IMR-90 (cell line): Measurements from ENCODE around the gene MFRP. TPM values are rescaled to one million over a fixed set of nuclear protein-coding genes. Genes with fewer than 3 reads are reported as not detected.

Source experiments
- ATAC-seq: fragments of 200-7000 bp; cut with Tn5 transposase; 2 replicates; pipeline ENCODE4 v1.9.1; 2020; ENCODE audit warnings: low read depth, mild to moderate bottlenecking, moderate library complexity
- BruUV-seq: library from RNA; stranded (reverse); fragments of 400-500 nt; replicated peaks from 2 replicates; lab custom pipeline; 2021; lab: Mats Ljungman, UMichigan
- CTCF ChIA-PET: fragments of 300-600 bp; formaldehyde crosslinking; extraction: SDS; loops from one replicate; lab custom pipeline; 2021; ENCODE audit warnings: antibody characterized with exemption; lab: Yijun Ruan, JAX
- POLR2A ChIA-PET: fragments of 300-600 bp; sonication (Branson Sonifier 250); formaldehyde crosslinking; loops from one replicate; lab custom pipeline; 2022; ENCODE audit warnings: antibody characterized with exemption; ENCODE audit not compliant: unreplicated experiment; lab: Charles Lee
- DNase-seq: peaks from one replicate; pipeline ENCODE4 v3.0.0; 2013
- H2AFZ ChIP-seq: replicated peaks from 2 replicates; pipeline ENCODE3; 2013; ENCODE audit warnings: low read length, mild to moderate bottlenecking; ENCODE audit not compliant: poor library complexity
- H2AK5ac ChIP-seq: 2 replicates; pipeline ENCODE4 v1.6.1; 2013; ENCODE audit warnings: low read depth, low read length, inconsistent platforms
- H2AK9ac ChIP-seq: replicated peaks from 2 replicates; pipeline ENCODE3; 2013; ENCODE audit warnings: mild to moderate bottlenecking, low read depth, low read length, moderate library complexity; ENCODE audit not compliant: poor library complexity
- H2BK120ac ChIP-seq: 2 replicates; pipeline ENCODE4 v1.6.1; 2013; ENCODE audit warnings: low read depth, low read length, inconsistent platforms
- H2BK15ac ChIP-seq: 3 replicates; pipeline ENCODE4 v1.6.1; 2013; ENCODE audit warnings: low read depth, low read length, inconsistent platforms
- H2BK20ac ChIP-seq: 2 replicates; pipeline ENCODE4 v1.6.1; 2013; ENCODE audit warnings: low read depth, mild to moderate bottlenecking, inconsistent platforms, low read length, moderate library complexity
- H2BK5ac ChIP-seq: 2 replicates; pipeline ENCODE4 v1.6.1; 2013; ENCODE audit warnings: mild to moderate bottlenecking, low read depth, low read length, inconsistent platforms; ENCODE audit not compliant: poor library complexity, severe bottlenecking
- H3K14ac ChIP-seq: replicated peaks from 2 replicates; pipeline ENCODE4 v1.6.1; 2013; ENCODE audit warnings: low read depth, low read length, inconsistent platforms
- H3K18ac ChIP-seq: 2 replicates; pipeline ENCODE4 v1.6.1; 2013; ENCODE audit warnings: low read depth, low read length, control low read depth
- H3K23ac ChIP-seq: 2 replicates; pipeline ENCODE4 v1.6.1; 2013; ENCODE audit warnings: low read depth, low read length, inconsistent platforms
- H3K27ac ChIP-seq: 2 replicates; pipeline ENCODE4 v1.5.1; 2013; ENCODE audit warnings: mild to moderate bottlenecking, control low read depth, low read length; ENCODE audit not compliant: insufficient read depth
- H3K27me3 ChIP-seq: 2 replicates; pipeline ENCODE4 v1.6.1; 2013; ENCODE audit warnings: low read length; ENCODE audit not compliant: control insufficient read depth, insufficient read depth
- H3K36me3 ChIP-seq: 2 replicates; pipeline ENCODE4 v1.6.1; 2013; ENCODE audit warnings: low read length, mixed read lengths; ENCODE audit not compliant: control insufficient read depth, insufficient read depth
- H3K4ac ChIP-seq: 2 replicates; pipeline ENCODE4 v1.6.1; 2013; ENCODE audit warnings: low read depth, low read length, inconsistent platforms
- H3K4me1 ChIP-seq: 2 replicates; pipeline ENCODE4 v1.6.1; 2013; ENCODE audit warnings: low read length, mixed read lengths; ENCODE audit not compliant: control insufficient read depth, insufficient read depth
- H3K4me2 ChIP-seq: 2 replicates; pipeline ENCODE4 v1.6.1; 2013; ENCODE audit warnings: low read depth, mild to moderate bottlenecking, control low read depth, low read length, moderate library complexity
- H3K4me3 ChIP-seq: 2 replicates; pipeline ENCODE4 v1.5.1; 2013; ENCODE audit warnings: low read depth, mild to moderate bottlenecking, control low read depth, low read length, moderate library complexity; ENCODE audit not compliant: insufficient read depth
- H3K56ac ChIP-seq: 2 replicates; pipeline ENCODE4 v1.6.1; 2013; ENCODE audit warnings: low read length, inconsistent platforms; ENCODE audit not compliant: insufficient read depth; ENCODE audit errors: extremely low read depth
- H3K79me1 ChIP-seq, 2 experiments: 2 replicates each; pipeline ENCODE4 v1.6.1; 2013; ENCODE audit warnings: low read length in 2 of 2, inconsistent platforms in 1 of 2, low read depth in 1 of 2
- H3K9ac ChIP-seq: 2 replicates; pipeline ENCODE4 v1.6.1; 2013; ENCODE audit warnings: low read depth, low read length, control low read depth
- H3K9me1 ChIP-seq: 2 replicates; pipeline ENCODE4 v1.6.1; 2013; ENCODE audit warnings: low read length, inconsistent platforms; ENCODE audit not compliant: insufficient read depth
- H3K9me3 ChIP-seq: 2 replicates; pipeline ENCODE4 v1.6.1; 2013; ENCODE audit warnings: low read length; ENCODE audit not compliant: control insufficient read depth, insufficient read depth
- H4K20me1 ChIP-seq: 2 replicates; pipeline ENCODE4 v1.6.1; 2013; ENCODE audit warnings: low read length, inconsistent platforms; ENCODE audit not compliant: insufficient read depth
- H4K5ac ChIP-seq: 2 replicates; pipeline ENCODE4 v1.6.1; 2013; ENCODE audit warnings: mild to moderate bottlenecking, low read depth, low read length, control low read depth
- H4K8ac ChIP-seq, 2 experiments: 2 replicates each; pipeline ENCODE4 v1.6.1; 2013; ENCODE audit warnings: low read depth in 2 of 2, low read length in 2 of 2, control low read depth in 1 of 2, inconsistent platforms in 1 of 2
- H4K91ac ChIP-seq: 2 replicates; pipeline ENCODE4 v1.6.1; 2013; ENCODE audit warnings: low read depth, low read length, inconsistent platforms; ENCODE audit not compliant: insufficient read depth
- CEBPB ChIP-seq: IDR thresholded peaks from 2 replicates; pipeline ENCODE4 v1.6.1; 2012; ENCODE audit warnings: low read depth, low read length, improper control_type of control experiment
- MAZ ChIP-seq: IDR thresholded peaks from 2 replicates; pipeline ENCODE4 v1.6.1; 2012; ENCODE audit warnings: low read depth, mild to moderate bottlenecking, low read length, improper control_type of control experiment, moderate library complexity, borderline replicate concordance
- MXI1 ChIP-seq: IDR thresholded peaks from 2 replicates; pipeline ENCODE4 v1.6.1; 2012; ENCODE audit warnings: low read depth, mild to moderate bottlenecking, low read length, moderate library complexity, borderline replicate concordance
- NFE2L2 ChIP-seq: fragments of 150-350 bp; IDR thresholded peaks from 2 replicates; pipeline ENCODE4 v1.6.1; 2016; ENCODE audit warnings: low read depth, mild to moderate bottlenecking, low read length
- POLR2A ChIP-seq: IDR thresholded peaks from 2 replicates; pipeline ENCODE4 v1.6.1; 2012; ENCODE audit warnings: mild to moderate bottlenecking, low read depth, low read length
- USF2 ChIP-seq: fragments of 150-350 bp; IDR thresholded peaks from 2 replicates; pipeline ENCODE4 v1.6.1; 2017; ENCODE audit warnings: mild to moderate bottlenecking, antibody characterized with exemption, low read length, low read depth
- WGBS, 2 experiments: methylation state at CpG; one replicate each; pipeline versions ENCODE4 v1.1.5 to v1.1.7; 2013; ENCODE audit warnings: missing lambda C conversion rate in 2 of 2; ENCODE audit not compliant: insufficient read length in 1 of 2; ENCODE audit errors: extremely low coverage in 2 of 2; 5-methylcytosine and 5-hydroxymethylcytosine counted together
- dilution Hi-C: fragments of 300-500 bp; cut with HindIII; formaldehyde crosslinking; loops from one replicate; pipeline ENCODE4 v1.14.3; 2018; ENCODE audit warnings: low sequenced_read_pairs; ENCODE audit not compliant: unreplicated experiment
- in situ Hi-C: fragments of 300-500 bp; cut with MboI; formaldehyde crosslinking; loops from 3 replicates; pipeline ENCODE4 v1.14.3; 2019; ENCODE audit warnings: low sequenced_read_pairs, inconsistent platforms, mixed read lengths
- intact Hi-C: fragments of 100-400 bp; cut with micrococcal nuclease; formaldehyde crosslinking; loops from 2 replicates; pipeline ENCODE4 v1.10.0; 2022
- polyA plus RNA-seq, 3 experiments: library from polyadenylated mRNA; depleted of rRNA; stranded (reverse); fragments of >200 nt; gene quantifications; 2 replicates each; pipeline ENCODE4 v1.2.3, GENCODE V29; 2012; ENCODE audit warnings: low replicate concordance in 1 of 3
- total RNA-seq: library from RNA; depleted of rRNA; stranded (reverse); fragments of >200 nt; gene quantifications from 2 replicates; pipeline ENCODE4 v1.2.3, GENCODE V29; 2012

MFRP gene
- total and polyA plus RNA-seq, 2 of the 4 experiments (the other 2 are of a cell fraction) = not detected

- POLR2A ChIA-PET = interaction anchor here (0.5 to 0.6 kb wide), 4 partner anchors 9 to 277 kb away, joined by 3 to 4 read pairs (median 4); partner anchors contain the start of gene HYOU1
- H3K36me3 ChIP-seq = peaks cover 2% of the 10 kb centered on the region; the same call in 1 of the 2 replicates
- intact Hi-C loops = no loop called here
Observed at GRCh38 chr11:119334174-119334930, 12.2 kb downstream of the MFRP start, which contains the start of gene RNF26. Gene RNF26, plus strand, starts transcription at chr11:119334527. Its CDS starts 596 bp downstream, at chr11:119335123.

More at GRCh38 chr11:119334174-119334930, 12.2 kb downstream of the MFRP start, which contains the start of gene RNF26:
- WGBS, 2 experiments = 0% methylated on average over 21 of the region's 54 CpGs; no CpG with 5 or more reads in 1 of the 2 experiments
- H2AFZ ChIP-seq = peak within 1 kb of the TSS; percentile 92
- peak within 1 kb of the TSS; percentile 94 for H3K4ac ChIP-seq
- DNase-seq (peak; percentile 98), ATAC-seq (peak; percentile 64)
- peak within 1 kb of the TSS; percentile 94 for H2AK9ac ChIP-seq
- no peaks in the 10 kb centered on the region for H3K9me3 ChIP-seq
- peak within 1 kb of the TSS; percentile 60 for H3K23ac ChIP-seq
- dilution Hi-C loops (no loop called here), in situ Hi-C loops (no loop called here)
- peak within 1 kb of the TSS; percentile 8; the same call in 1 of the 3 replicates for H2BK15ac ChIP-seq
- peak within 1 kb of the TSS; percentile 40 for H2BK120ac ChIP-seq
- H3K14ac ChIP-seq = peak within 1 kb of the TSS; percentile 95
- CTCF ChIA-PET = no interaction called here
- H3K9me1 ChIP-seq = peaks cover 14% of the 10 kb centered on the region
- no peaks in the 10 kb centered on the region for H3K27me3 ChIP-seq
- TF ChIP-seq NFE2L2 (no peak), MXI1 (peak; percentile 18; the same call in 1 of the 2 replicates), CEBPB (no peak), USF2 (no peak), POLR2A (peak; percentile 75), MAZ (peak; percentile 60; the same call in 1 of the 2 replicates)
- H3K4me2 ChIP-seq = peak within 1 kb of the TSS; percentile 79
- peak within 1 kb of the TSS; percentile 83 for H3K56ac ChIP-seq
- H3K27ac ChIP-seq = peak within 1 kb of the TSS; percentile 79
- peak within 1 kb of the TSS; percentile 77 for H3K4me3 ChIP-seq
- H3K4me1 ChIP-seq = peaks cover 21% of the 10 kb centered on the region
- H2BK5ac ChIP-seq = peak within 1 kb of the TSS; percentile 77
- H3K79me1 ChIP-seq = peaks cover 15 to 35% of the 10 kb centered on the region in 2 experiments; a peak in 3 of 4 replicates
- TSS peak; percentile 83 for BruUV-seq
- peak within 1 kb of the TSS; percentile 99 for H2AK5ac ChIP-seq
- H2BK20ac ChIP-seq = no peak within 1 kb of the TSS
- H4K5ac ChIP-seq = peak within 1 kb of the TSS; percentile 28
- H3K9ac ChIP-seq = peak within 1 kb of the TSS; percentile 90
- H4K20me1 ChIP-seq = peaks cover 5% of the 10 kb centered on the region; the same call in 1 of the 2 replicates
- H4K8ac ChIP-seq = peak within 1 kb of the TSS; percentile 68 to 86
- H3K18ac ChIP-seq = no peak within 1 kb of the TSS
- H4K91ac ChIP-seq = peak within 1 kb of the TSS; percentile 91
